H54 (cell line): ENCODE results near the gene TLX3.
A peak's percentile ranks its signal among the peaks of the same experiment; 100 is the strongest.
"Not testable (repeated sequence)": the region's sequence is repeated elsewhere in the genome, so short reads cannot be mapped to it uniquely, and the experiment has no call there.

ENCODE experiments used
- DNase-seq: peaks from one replicate; pipeline ENCODE4 v3.0.0; 2011; ENCODE audit warnings: low spot score, mixed read lengths; ENCODE audit not compliant: insufficient read length
- FAIRE-seq: peaks from 3 replicates; lab custom pipeline; 2011; peaks lifted over from hg19 to GRCh38; lab: Jason Lieb, UNC
- POLR2A ChIP-seq: IDR thresholded peaks from 2 replicates; pipeline ENCODE4 v1.6.1; 2011; ENCODE audit warnings: low read depth, mild to moderate bottlenecking, low read length

The TLX3 gene

DNA sequence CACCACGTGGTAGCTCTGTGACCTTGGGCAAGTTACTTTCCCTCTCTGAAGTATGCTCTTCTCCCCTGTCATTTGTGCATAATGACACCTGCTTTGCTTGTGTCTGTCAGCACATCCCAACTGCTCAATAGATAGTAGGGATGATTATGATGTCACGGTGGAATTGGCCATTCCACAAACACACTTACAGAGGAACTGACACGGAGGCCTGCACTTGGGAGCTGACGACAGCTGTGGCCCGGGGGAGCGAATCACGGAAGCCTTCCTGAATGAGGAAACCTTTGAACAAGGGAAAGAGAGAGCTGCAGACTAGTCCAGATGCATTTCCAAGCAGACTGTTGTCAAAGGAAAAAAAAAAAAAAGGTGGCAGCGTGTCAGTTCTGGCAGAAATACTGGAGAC, 21.0 kb downstream of the TLX3 start:
- no peak for TF ChIP-seq POLR2A
- DNase-seq, result no peak
- no peak for FAIRE-seq

GRCh38 chr5:171335616-171336015, 26.6 kb downstream of the TLX3 start:
- TF ChIP-seq POLR2A, result no peak
- DNase-seq (no peak), FAIRE-seq (no peak)

GRCh38 chr5:171336521-171337209, 27.6 kb downstream of the TLX3 start:
- DNase-seq (no peak), FAIRE-seq (no peak)
- TF ChIP-seq POLR2A, result no peak

DNA sequence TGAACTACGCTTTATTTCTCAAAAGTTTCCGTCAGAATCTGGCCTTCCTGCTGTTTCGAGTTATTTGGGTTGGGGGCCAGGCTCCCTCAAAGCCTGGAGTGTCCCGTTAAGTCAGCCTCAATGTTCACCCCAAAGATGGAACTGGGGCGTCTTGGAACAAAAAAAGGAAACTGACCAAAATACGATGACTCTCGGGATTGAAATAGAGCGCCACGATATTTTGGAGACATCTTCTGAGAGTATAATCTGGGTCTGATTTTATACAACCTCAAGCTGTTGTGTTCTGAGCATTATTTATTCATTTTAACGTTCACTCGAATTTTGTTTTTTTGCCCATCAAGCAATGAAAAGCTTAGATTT, 28.1 kb downstream of the TLX3 start:
- TF ChIP-seq POLR2A, result no peak
- DNase-seq (no peak), FAIRE-seq (no peak)

DNA sequence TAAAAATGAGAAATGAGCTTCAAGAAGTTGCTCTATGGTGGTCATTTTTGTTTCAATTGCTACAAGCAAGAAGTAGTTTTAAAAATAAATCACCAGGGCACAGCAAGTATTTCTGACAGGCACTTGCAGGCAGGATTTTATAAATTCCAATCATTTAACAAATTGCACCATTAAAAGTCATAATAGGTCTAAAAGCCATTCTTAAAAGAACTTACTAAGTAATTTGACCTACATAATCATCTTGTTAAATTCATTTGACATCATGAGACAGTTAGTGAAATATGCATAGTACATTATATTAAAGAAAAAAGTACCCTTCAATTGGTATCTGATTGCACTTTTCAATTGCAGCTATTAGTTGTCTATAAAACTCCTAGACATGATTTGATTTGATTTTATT, 31.0 kb downstream of the TLX3 start:
- TF ChIP-seq POLR2A, result no peak
- no peak for DNase-seq
- no peak for FAIRE-seq

- FAIRE-seq (no peak), DNase-seq (no peak)
- TF ChIP-seq POLR2A, result no peak
Measured at GRCh38 chr5:171340491-171340890, 31.4 kb downstream of the TLX3 start.

- DNase-seq (peak; percentile 46), FAIRE-seq (no peak)
- no peak for TF ChIP-seq POLR2A
Measured at GRCh38 chr5:171342362-171343111, 33.5 kb downstream of the TLX3 start.

- FAIRE-seq (no peak), DNase-seq (no peak)
- no peak for TF ChIP-seq POLR2A
Measured at GRCh38 chr5:171344936-171345608, 36.0 kb downstream of the TLX3 start.

- TF ChIP-seq POLR2A, result no peak
- FAIRE-seq (no peak), DNase-seq (no peak)
Measured at GRCh38 chr5:171351536-171352073, 42.6 kb downstream of the TLX3 start.

DNA sequence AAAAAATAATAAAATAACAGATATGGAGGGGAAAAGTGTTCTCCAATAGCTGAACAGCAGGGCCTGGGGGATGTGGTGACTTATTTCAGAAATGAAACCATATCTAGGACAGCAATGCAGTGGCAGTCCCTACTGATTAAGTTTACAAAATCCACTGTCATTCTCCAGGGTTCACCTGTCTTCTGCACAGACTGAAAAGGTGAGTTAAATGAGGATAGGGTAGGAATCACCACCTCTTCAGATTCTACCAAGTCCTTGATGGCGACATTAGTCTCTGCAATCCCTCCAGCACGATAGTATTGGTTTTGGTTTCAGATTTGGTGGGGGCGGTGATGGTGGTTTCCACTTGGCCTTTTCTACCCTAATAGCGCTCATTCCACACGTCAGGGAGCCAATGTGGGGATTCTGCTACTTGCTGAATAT, 46.3 kb downstream of the TLX3 start:
- FAIRE-seq, result no peak
- TF ChIP-seq POLR2A, result no peak
- DNase-seq, result no peak

DNA sequence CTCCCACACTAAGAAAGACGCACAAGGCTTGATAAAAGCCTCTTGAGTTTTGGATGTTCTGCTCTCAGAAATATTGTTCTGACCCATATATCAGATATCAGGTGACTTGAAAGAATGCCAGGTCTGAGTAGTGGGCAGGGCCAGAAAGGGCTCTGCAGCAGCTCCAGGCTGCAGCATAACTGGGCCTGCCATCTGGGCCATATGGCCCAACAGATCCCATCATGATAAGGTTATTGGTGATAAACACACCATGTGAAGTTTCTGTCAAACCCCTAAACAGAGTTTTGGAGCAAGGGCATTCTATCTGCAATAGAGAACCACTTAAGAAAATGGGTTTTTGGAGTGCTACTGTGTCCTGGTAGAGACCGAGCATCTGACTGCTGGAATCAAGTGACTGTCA, 48.8 kb downstream of the TLX3 start:
- FAIRE-seq, result no peak
- no peak for TF ChIP-seq POLR2A
- no peak for DNase-seq

GRCh38 chr5:171361151-171361550, 52.1 kb downstream of the TLX3 start:
- DNase-seq, FAIRE-seq: not testable (repeated sequence)
